Measurements from ENCODE around the gene SP100. TPM values are rescaled to one million over a fixed set of nuclear protein-coding genes. Genes with fewer than 3 reads are reported as not detected.

Gene SP100
- total and polyA plus RNA-seq, 2 of the 13 experiments (the other 11 are each of a cell fraction or from before 2014, with no cell fraction given) = 12.6 to 16.5 TPM

- TF ChIP-seq, protein P1, sequence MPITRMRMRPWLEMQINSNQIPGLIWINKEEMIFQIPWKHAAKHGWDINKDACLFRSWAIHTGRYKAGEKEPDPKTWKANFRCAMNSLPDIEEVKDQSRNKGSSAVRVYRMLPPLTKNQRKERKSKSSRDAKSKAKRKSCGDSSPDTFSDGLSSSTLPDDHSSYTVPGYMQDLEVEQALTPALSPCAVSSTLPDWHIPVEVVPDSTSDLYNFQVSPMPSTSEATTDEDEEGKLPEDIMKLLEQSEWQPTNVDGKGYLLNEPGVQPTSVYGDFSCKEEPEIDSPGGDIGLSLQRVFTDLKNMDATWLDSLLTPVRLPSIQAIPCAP (CRISPR knock-in tag; IDR thresholded peaks at IDR 0.05; ENCODE audit: low read depth) = no peak; the same call in 1 of the 2 replicates
- TF ChIP-seq RORA (CRISPR knock-in tag; IDR thresholded peaks at IDR 0.05) = no peak
- TF ChIP-seq SNAI1 (CRISPR knock-in tag; IDR thresholded peaks at IDR 0.05; ENCODE audit: borderline replicate concordance) = no peak; the same call in 1 of the 2 replicates
- TF ChIP-seq FOXP4 (CRISPR knock-in tag; IDR thresholded peaks at IDR 0.05) = no peak; the same call in 1 of the 2 replicates
- no peak for TF ChIP-seq MIXL1 (CRISPR knock-in tag; IDR thresholded peaks at IDR 0.05)
- peak; percentile 11; the same call in 1 of the 2 replicates for TF ChIP-seq ZNF766 (CRISPR knock-in tag; IDR thresholded peaks at IDR 0.05; ENCODE audit: borderline replicate concordance)
- TF ChIP-seq KLF15 (CRISPR knock-in tag; IDR thresholded peaks at IDR 0.05; ENCODE audit: borderline replicate concordance) = no peak
- TF ChIP-seq CTCF (CRISPR knock-in tag; IDR thresholded peaks at IDR 0.05) = no peak
- TF ChIP-seq, protein P2, sequence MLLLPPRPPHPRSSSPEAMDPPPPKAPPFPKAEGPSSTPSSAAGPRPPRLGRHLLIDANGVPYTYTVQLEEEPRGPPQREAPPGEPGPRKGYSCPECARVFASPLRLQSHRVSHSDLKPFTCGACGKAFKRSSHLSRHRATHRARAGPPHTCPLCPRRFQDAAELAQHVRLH (CRISPR knock-in tag; IDR thresholded peaks at IDR 0.05; ENCODE audit: borderline replicate concordance, low read depth) = no peak; the same call in 1 of the 2 replicates
- TF ChIP-seq IKZF4 (CRISPR knock-in tag; IDR thresholded peaks at IDR 0.05; ENCODE audit: borderline replicate concordance, low read depth, not compliant biosample characterization) = no peak
- TF ChIP-seq CC2D1A (CRISPR knock-in tag; IDR thresholded peaks at IDR 0.05) = no peak
- no peak for TF ChIP-seq STAT6 (CRISPR knock-in tag; IDR thresholded peaks at IDR 0.05; ENCODE audit: borderline replicate concordance)
- TF ChIP-seq NBN (conservative IDR thresholded peaks at IDR 0.05) = no peak
- TF ChIP-seq FOSL2 (CRISPR knock-in tag; IDR thresholded peaks at IDR 0.05) = peak; percentile 84
- TF ChIP-seq SATB2 (CRISPR knock-in tag; IDR thresholded peaks at IDR 0.05) = no peak
- TF ChIP-seq ZNF335 (CRISPR knock-in tag; IDR thresholded peaks at IDR 0.05) = peak; percentile 33; the same call in 1 of the 2 replicates
- TF ChIP-seq NPAS2 (CRISPR knock-in tag; IDR thresholded peaks at IDR 0.05; ENCODE audit: borderline replicate concordance) = no peak
- no peak for TF ChIP-seq ZFP36 (IDR thresholded peaks at IDR 0.05; ENCODE audit: borderline replicate concordance, low read depth, low read length, partially characterized antibody)
- TF ChIP-seq ATRX (CRISPR knock-in tag; IDR thresholded peaks at IDR 0.05; ENCODE audit: borderline replicate concordance) = no peak
- TF ChIP-seq TCF7 (IDR thresholded peaks at IDR 0.05; ENCODE audit: low read depth) = no peak
- TF ChIP-seq ZNF121 (CRISPR knock-in tag; IDR thresholded peaks at IDR 0.05) = no peak
- TF ChIP-seq ZNF619 (CRISPR knock-in tag; IDR thresholded peaks at IDR 0.05) = no peak
- TF ChIP-seq NR2F6 (IDR thresholded peaks at IDR 0.05) = no peak
- TF ChIP-seq NR2F6 (CRISPR knock-in tag; IDR thresholded peaks at IDR 0.05) = peak; percentile 28; the same call in 1 of the 2 replicates
Measured at GRCh38 chr2:230416061-230416721, at the start of gene SP100 (continued).

All from HepG2 (cell line).